Measurements from ENCODE around the gene GINS3. TPM values are rescaled to one million over a fixed set of nuclear protein-coding genes. Genes with fewer than 3 reads are reported as not detected.

Gene GINS3
- total RNA-seq, 1 donor from 2014 or later = 5.9 TPM

- H3K4me3 Mint-ChIP-seq (ENCODE audit: unreplicated experiment) = no peak overlapping the region
- no peaks in the 10 kb centered on the region for H3K36me3 Mint-ChIP-seq (ENCODE audit: unreplicated experiment)
These were observed 26.6 kb upstream of the GINS3 start for GRCh38 chr16:58365623-58366022.

GRCh38 chr16:58366247-58367031 lies 25.8 kb upstream of the GINS3 start:
- Mint-ChIP-seq H3K9me3 (ENCODE audit: unreplicated experiment) (no peaks in the 10 kb centered on the region), H3K27ac (ENCODE audit: unreplicated experiment) (no peak overlapping the region), H3K4me1 (ENCODE audit: low read depth, unreplicated experiment) (peaks cover 1% of the 10 kb centered on the region), H3K4me3 (ENCODE audit: unreplicated experiment) (no peak overlapping the region), H3K27me3 (ENCODE audit: unreplicated experiment) (peaks cover 3% of the 10 kb centered on the region), H3K36me3 (ENCODE audit: unreplicated experiment) (no peaks in the 10 kb centered on the region)
- no peak for DNase-seq
- TF ChIP-seq, protein P1, sequence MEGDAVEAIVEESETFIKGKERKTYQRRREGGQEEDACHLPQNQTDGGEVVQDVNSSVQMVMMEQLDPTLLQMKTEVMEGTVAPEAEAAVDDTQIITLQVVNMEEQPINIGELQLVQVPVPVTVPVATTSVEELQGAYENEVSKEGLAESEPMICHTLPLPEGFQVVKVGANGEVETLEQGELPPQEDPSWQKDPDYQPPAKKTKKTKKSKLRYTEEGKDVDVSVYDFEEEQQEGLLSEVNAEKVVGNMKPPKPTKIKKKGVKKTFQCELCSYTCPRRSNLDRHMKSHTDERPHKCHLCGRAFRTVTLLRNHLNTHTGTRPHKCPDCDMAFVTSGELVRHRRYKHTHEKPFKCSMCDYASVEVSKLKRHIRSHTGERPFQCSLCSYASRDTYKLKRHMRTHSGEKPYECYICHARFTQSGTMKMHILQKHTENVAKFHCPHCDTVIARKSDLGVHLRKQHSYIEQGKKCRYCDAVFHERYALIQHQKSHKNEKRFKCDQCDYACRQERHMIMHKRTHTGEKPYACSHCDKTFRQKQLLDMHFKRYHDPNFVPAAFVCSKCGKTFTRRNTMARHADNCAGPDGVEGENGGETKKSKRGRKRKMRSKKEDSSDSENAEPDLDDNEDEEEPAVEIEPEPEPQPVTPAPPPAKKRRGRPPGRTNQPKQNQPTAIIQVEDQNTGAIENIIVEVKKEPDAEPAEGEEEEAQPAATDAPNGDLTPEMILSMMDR (IDR thresholded peaks at IDR 0.05; ENCODE audit: partially characterized antibody, unreplicated experiment) = no peak

More at GRCh38 chr16:58365623-58366022, 26.6 kb upstream of the GINS3 start:
- peaks cover under 1% of the 10 kb centered on the region for H3K9me3 Mint-ChIP-seq (ENCODE audit: unreplicated experiment)
- DNase-seq = no peak
- no peak overlapping the region for H3K27ac Mint-ChIP-seq (ENCODE audit: unreplicated experiment)
- peaks cover 3% of the 10 kb centered on the region for H3K27me3 Mint-ChIP-seq (ENCODE audit: unreplicated experiment)
- TF ChIP-seq, protein P1 (IDR thresholded peaks at IDR 0.05; ENCODE audit: partially characterized antibody, unreplicated experiment) = no peak
- H3K4me1 Mint-ChIP-seq (ENCODE audit: low read depth, unreplicated experiment) = peaks cover 1% of the 10 kb centered on the region

- Mint-ChIP-seq H3K27ac (ENCODE audit: unreplicated experiment) (no peak overlapping the region), H3K9me3 (ENCODE audit: unreplicated experiment) (no peaks in the 10 kb centered on the region), H3K4me1 (ENCODE audit: low read depth, unreplicated experiment) (peaks cover 1% of the 10 kb centered on the region), H3K36me3 (ENCODE audit: unreplicated experiment) (no peaks in the 10 kb centered on the region), H3K4me3 (ENCODE audit: unreplicated experiment) (no peak overlapping the region), H3K27me3 (ENCODE audit: unreplicated experiment) (peaks cover 3% of the 10 kb centered on the region)
- no peak for DNase-seq
- TF ChIP-seq, protein P1 (IDR thresholded peaks at IDR 0.05; ENCODE audit: partially characterized antibody, unreplicated experiment) = no peak
These were observed 25.0 kb upstream of the GINS3 start for GRCh38 chr16:58367252-58367651.

DNA sequence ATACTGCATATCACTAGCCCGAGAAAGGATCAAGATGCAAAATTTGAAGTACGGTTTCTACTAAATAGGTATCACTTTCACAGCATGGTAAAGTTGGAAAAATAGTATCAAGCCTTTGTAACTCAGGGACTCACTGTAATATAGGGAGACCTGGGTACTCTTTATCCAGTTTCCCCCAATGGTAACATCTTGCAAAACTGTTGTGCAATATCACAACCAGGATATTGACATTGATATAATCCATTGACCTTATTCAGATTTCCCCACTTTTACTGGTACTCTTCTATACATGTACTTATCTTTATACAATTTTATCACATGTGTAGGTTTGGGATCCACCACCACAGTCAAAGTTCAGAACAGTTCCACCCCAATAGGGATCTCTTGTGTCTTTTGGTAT lies 20.4 kb upstream of the GINS3 start:
- TF ChIP-seq, protein P1 (IDR thresholded peaks at IDR 0.05; ENCODE audit: partially characterized antibody, unreplicated experiment) = no peak
- Mint-ChIP-seq H3K27ac (ENCODE audit: unreplicated experiment) (no peak overlapping the region), H3K4me1 (ENCODE audit: low read depth, unreplicated experiment) (peaks cover 1% of the 10 kb centered on the region), H3K4me3 (ENCODE audit: unreplicated experiment) (no peak overlapping the region), H3K27me3 (ENCODE audit: unreplicated experiment) (no peaks in the 10 kb centered on the region), H3K36me3 (ENCODE audit: unreplicated experiment) (no peaks in the 10 kb centered on the region), H3K9me3 (ENCODE audit: unreplicated experiment) (no peaks in the 10 kb centered on the region)
- no peak for DNase-seq

GRCh38 chr16:58375386-58375785 lies 16.9 kb upstream of the GINS3 start:
- TF ChIP-seq, protein P1 (IDR thresholded peaks at IDR 0.05; ENCODE audit: partially characterized antibody, unreplicated experiment) = no peak
- no peak overlapping the region for H3K27ac Mint-ChIP-seq (ENCODE audit: unreplicated experiment)
- no peak for DNase-seq
- no peaks in the 10 kb centered on the region for H3K9me3 Mint-ChIP-seq (ENCODE audit: unreplicated experiment)
- peaks cover 6% of the 10 kb centered on the region for H3K36me3 Mint-ChIP-seq (ENCODE audit: unreplicated experiment)
- peaks cover 2% of the 10 kb centered on the region for H3K27me3 Mint-ChIP-seq (ENCODE audit: unreplicated experiment)
- no peaks in the 10 kb centered on the region for H3K4me1 Mint-ChIP-seq (ENCODE audit: low read depth, unreplicated experiment)
- no peak overlapping the region for H3K4me3 Mint-ChIP-seq (ENCODE audit: unreplicated experiment)
